HEK293 (cell line): Measurements from ENCODE around the gene HOXB7.
A peak's percentile ranks its signal among the peaks of the same experiment; 100 is the strongest.

Experiments
- CTCF ChIA-PET: fragments of 350-600 bp; formaldehyde crosslinking; extraction: SDS; loops from one replicate; lab custom pipeline; 2021; ENCODE audit warnings: antibody characterized with exemption; lab: Yijun Ruan, JAX
- POLR2A ChIA-PET: fragments of 300-600 bp; formaldehyde crosslinking; extraction: SDS; loops from one replicate; lab custom pipeline; 2020; ENCODE audit warnings: antibody characterized with exemption, inconsistent platforms; lab: Yijun Ruan, JAX
- H3K27ac ChIP-seq: fragments of 200-500 bp; sonication (Bioruptor generic); 2 replicates; pipeline ENCODE4 v1.5.1; 2014; ENCODE audit warnings: low read depth, low read length, control low read depth, inconsistent platforms; ENCODE audit errors: extremely low read depth
- H3K36me3 ChIP-seq, 2 experiments: fragments of 200-500 bp in 1 of 2; sonication (Bioruptor generic) in 1 of 2; 1 replicate in 1 of 2; 2 replicates in 1 of 2; pipeline ENCODE4 v1.5.1; 2014 to 2017; ENCODE audit warnings: inconsistent platforms in 2 of 2, low read length in 2 of 2; ENCODE audit not compliant: control insufficient read depth in 2 of 2, insufficient read depth in 1 of 2
- H3K4me1 ChIP-seq: fragments of 200-500 bp; sonication (Bioruptor generic); 2 replicates; pipeline ENCODE4 v1.5.1; 2014; ENCODE audit warnings: mild to moderate bottlenecking, low read length, inconsistent platforms; ENCODE audit not compliant: control insufficient read depth, insufficient read depth
- H3K4me3 ChIP-seq: 2 replicates; pipeline ENCODE4 v1.5.1; 2011; ENCODE audit warnings: low read depth, mild to moderate bottlenecking, control low read depth, low read length, moderate library complexity
- H3K9me3 ChIP-seq: fragments of 200-500 bp; sonication (Bioruptor generic); 2 replicates; pipeline ENCODE4 v1.5.1; 2014; ENCODE audit warnings: low read depth, low read length, inconsistent platforms; ENCODE audit not compliant: control insufficient read depth, insufficient read depth
- GLIS1 ChIP-seq: fragments of 450-650 bp; formaldehyde crosslinking; IDR thresholded peaks from 2 replicates; pipeline ENCODE4 v1.5.1; 2016; ENCODE audit warnings: missing biosample characterization, missing genetic modification characterization
- HOXD13 ChIP-seq: sonication (generic); formaldehyde crosslinking; IDR thresholded peaks from 2 replicates; pipeline ENCODE4 v1.8.0; 2022; ENCODE audit warnings: missing genetic modification reagents, borderline replicate concordance
- IKZF3 ChIP-seq: fragments of 450-650 bp; IDR thresholded peaks from 2 replicates; pipeline ENCODE4 v1.5.0; 2018; ENCODE audit warnings: missing biosample characterization, mild to moderate bottlenecking, missing genetic modification characterization, moderate library complexity
- MYNN ChIP-seq: fragments of 450-650 bp; formaldehyde crosslinking; IDR thresholded peaks from 2 replicates; pipeline ENCODE4 v1.5.1; 2016; ENCODE audit warnings: missing biosample characterization, missing genetic modification characterization, borderline replicate concordance
- PATZ1 ChIP-seq: fragments of 450-650 bp; formaldehyde crosslinking; IDR thresholded peaks from 2 replicates; pipeline ENCODE4 v1.5.1; 2016; ENCODE audit warnings: missing biosample characterization, missing genetic modification characterization
- TRIM28 ChIP-seq: IDR thresholded peaks from 2 replicates; pipeline ENCODE4 v1.6.1; 2011; ENCODE audit warnings: low read length, control low read depth, borderline replicate concordance
- TSHZ1 ChIP-seq: fragments of 450-650 bp; formaldehyde crosslinking; IDR thresholded peaks from 2 replicates; pipeline ENCODE4 v1.5.1; 2016; ENCODE audit warnings: missing biosample characterization, missing genetic modification characterization, borderline replicate concordance
- WT1 ChIP-seq: fragments of 450-650 bp; formaldehyde crosslinking; IDR thresholded peaks from 2 replicates; pipeline ENCODE4 v1.5.1; 2016; ENCODE audit warnings: missing biosample characterization, missing genetic modification characterization
- ZBTB44 ChIP-seq: fragments of 450-650 bp; IDR thresholded peaks from 2 replicates; pipeline ENCODE4 v1.5.1; 2018; ENCODE audit warnings: missing biosample characterization, mild to moderate bottlenecking, missing genetic modification characterization
- ZBTB49 ChIP-seq: fragments of 450-650 bp; formaldehyde crosslinking; IDR thresholded peaks from 2 replicates; pipeline ENCODE4 v1.5.1; 2016; ENCODE audit warnings: missing biosample characterization, missing genetic modification characterization, low read depth
- ZEB2 ChIP-seq: fragments of 450-650 bp; formaldehyde crosslinking; IDR thresholded peaks from 2 replicates; pipeline ENCODE4 v1.5.1; 2016; ENCODE audit warnings: missing biosample characterization, missing genetic modification characterization
- ZFP69B ChIP-seq: fragments of 450-650 bp; formaldehyde crosslinking; IDR thresholded peaks from 2 replicates; pipeline ENCODE4 v1.5.1; 2016; ENCODE audit warnings: missing biosample characterization, missing genetic modification characterization
- ZNF248 ChIP-seq: fragments of 450-650 bp; formaldehyde crosslinking; IDR thresholded peaks from 2 replicates; pipeline ENCODE4 v1.5.1; 2017; ENCODE audit warnings: missing biosample characterization, missing genetic modification characterization
- ZNF280D ChIP-seq: fragments of 450-650 bp; formaldehyde crosslinking; IDR thresholded peaks from 2 replicates; pipeline ENCODE4 v1.5.1; 2016; ENCODE audit warnings: missing biosample characterization, missing genetic modification characterization
- ZNF324 ChIP-seq: fragments of 450-650 bp; formaldehyde crosslinking; IDR thresholded peaks from 2 replicates; pipeline ENCODE4 v1.5.1; 2016; ENCODE audit warnings: missing biosample characterization, missing genetic modification characterization
- ZNF423 ChIP-seq: fragments of 450-650 bp; formaldehyde crosslinking; IDR thresholded peaks from 2 replicates; pipeline ENCODE4 v1.5.1; 2016; ENCODE audit warnings: missing biosample characterization, missing genetic modification characterization
- ZNF529 ChIP-seq: fragments of 450-650 bp; formaldehyde crosslinking; IDR thresholded peaks from 2 replicates; pipeline ENCODE4 v1.5.1; 2017; ENCODE audit warnings: missing genetic modification characterization, missing biosample characterization; ENCODE audit not compliant: insufficient replicate concordance
- ZNF843 ChIP-seq: fragments of 450-650 bp; formaldehyde crosslinking; IDR thresholded peaks from 2 replicates; pipeline ENCODE4 v1.5.1; 2016; ENCODE audit warnings: missing biosample characterization, missing genetic modification characterization
- ZSCAN30 ChIP-seq: fragments of 450-650 bp; IDR thresholded peaks from 2 replicates; pipeline ENCODE4 v1.5.1; 2018; ENCODE audit warnings: missing biosample characterization, mild to moderate bottlenecking, missing genetic modification characterization, moderate library complexity

The HOXB7 gene

GRCh38 chr17:48620461-48621139 is 9.8 kb upstream of the HOXB7 start (continued):
- TF ChIP-seq IKZF3 (tag by site-specific recombination) (peak; percentile 21), ZFP69B (peak; percentile 78; the same call in 1 of the 2 replicates), WT1 (0 out of 2 replicates have a peak, but pooled peaks have one; percentile 52), ZNF423 (tag by site-specific recombination) (peak; percentile 46; the same call in 1 of the 2 replicates), GLIS1 (tag by site-specific recombination) (peak; percentile 93)

- H3K36me3 ChIP-seq: peaks cover 0 to 26% of the 10 kb centered on the region in 2 experiments; a peak in 1 of 3 replicates
- POLR2A ChIA-PET: interaction anchor here (0.6 kb wide), 1 partner anchor 729 kb away, joined by 3 read pairs; no protein-coding TSS in a partner anchor
- H3K27ac ChIP-seq: peak overlapping the region; percentile 44
- H3K4me3 ChIP-seq: no peak overlapping the region
- no peaks in the 10 kb centered on the region for H3K9me3 ChIP-seq
- CTCF ChIA-PET: interaction anchor here (0.7 to 2.7 kb wide), 7 partner anchors 19 to 442 kb away, joined by 3 to 7 read pairs (median 4); no protein-coding TSS in a partner anchor
- H3K4me1 ChIP-seq: peaks cover 48% of the 10 kb centered on the region
- no peak for TF ChIP-seq TRIM28
- TF ChIP-seq ZSCAN30 (tag by site-specific recombination): peak; percentile 73
- no peak for TF ChIP-seq ZNF529 (tag by site-specific recombination)
- TF ChIP-seq ZNF843 (tag by site-specific recombination): 0 out of 2 replicates have a peak, but pooled peaks have one; percentile 3
- peak; percentile 21; the same call in 1 of the 2 replicates for TF ChIP-seq ZNF324
- TF ChIP-seq ZEB2: peak; percentile 11; the same call in 1 of the 2 replicates
- no peak for TF ChIP-seq MYNN (tag by site-specific recombination)
- TF ChIP-seq PATZ1 (tag by site-specific recombination): peak; percentile 44; the same call in 1 of the 2 replicates
- TF ChIP-seq HOXD13: no peak
- no peak for TF ChIP-seq ZNF280D (tag by site-specific recombination)
- TF ChIP-seq TSHZ1 (tag by site-specific recombination): no peak
- TF ChIP-seq ZBTB49 (tag by site-specific recombination): no peak
- TF ChIP-seq ZBTB44 (tag by site-specific recombination): peak; percentile 35; the same call in 1 of the 2 replicates
- TF ChIP-seq ZNF248: no peak
These were observed 9.1 kb upstream of the HOXB7 start for GRCh38 chr17:48619826-48620449.
